ENCODE data around the gene PRDX5.

Gene PRDX5

GRCh38 chr11:64324692-64325469 is 7.0 kb downstream of the PRDX5 start:
- no peak for DNase-seq (ENCODE audit: low read depth)

- DNase-seq (ENCODE audit: low read depth), result no peak
These were observed 9.5 kb downstream of the PRDX5 start for GRCh38 chr11:64327375-64327774.

DNA sequence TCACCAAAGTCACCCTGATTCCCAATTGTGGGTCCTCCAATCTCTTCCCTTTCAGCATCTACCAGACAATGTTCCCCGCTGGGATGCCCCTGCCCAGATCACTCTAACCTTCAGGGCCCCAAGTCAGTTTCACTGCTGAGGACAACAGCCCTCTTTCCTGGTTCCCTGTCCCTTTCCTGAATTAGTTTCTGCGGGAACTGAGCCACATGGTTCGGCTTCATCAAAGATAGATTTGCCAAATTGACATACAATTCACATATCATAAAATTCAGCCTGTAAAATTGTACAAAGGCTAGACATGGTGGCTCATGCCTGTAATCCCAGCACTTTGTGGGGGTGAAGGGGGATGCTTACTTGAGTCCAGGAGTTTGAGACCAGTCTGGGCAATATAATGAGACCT is 10.1 kb downstream of the PRDX5 start:
- DNase-seq (ENCODE audit: low read depth), result no peak

- no peak for DNase-seq (ENCODE audit: low read depth)
These were observed 13.0 kb downstream of the PRDX5 start for GRCh38 chr11:64330888-64331287.

- peak; percentile 87 for DNase-seq (ENCODE audit: low read depth)
These were observed 13.8 kb downstream of the PRDX5 start for GRCh38 chr11:64331569-64332371.

- no peak for DNase-seq (ENCODE audit: low read depth)
These were observed 15.6 kb downstream of the PRDX5 start for GRCh38 chr11:64333556-64333955.

DNA sequence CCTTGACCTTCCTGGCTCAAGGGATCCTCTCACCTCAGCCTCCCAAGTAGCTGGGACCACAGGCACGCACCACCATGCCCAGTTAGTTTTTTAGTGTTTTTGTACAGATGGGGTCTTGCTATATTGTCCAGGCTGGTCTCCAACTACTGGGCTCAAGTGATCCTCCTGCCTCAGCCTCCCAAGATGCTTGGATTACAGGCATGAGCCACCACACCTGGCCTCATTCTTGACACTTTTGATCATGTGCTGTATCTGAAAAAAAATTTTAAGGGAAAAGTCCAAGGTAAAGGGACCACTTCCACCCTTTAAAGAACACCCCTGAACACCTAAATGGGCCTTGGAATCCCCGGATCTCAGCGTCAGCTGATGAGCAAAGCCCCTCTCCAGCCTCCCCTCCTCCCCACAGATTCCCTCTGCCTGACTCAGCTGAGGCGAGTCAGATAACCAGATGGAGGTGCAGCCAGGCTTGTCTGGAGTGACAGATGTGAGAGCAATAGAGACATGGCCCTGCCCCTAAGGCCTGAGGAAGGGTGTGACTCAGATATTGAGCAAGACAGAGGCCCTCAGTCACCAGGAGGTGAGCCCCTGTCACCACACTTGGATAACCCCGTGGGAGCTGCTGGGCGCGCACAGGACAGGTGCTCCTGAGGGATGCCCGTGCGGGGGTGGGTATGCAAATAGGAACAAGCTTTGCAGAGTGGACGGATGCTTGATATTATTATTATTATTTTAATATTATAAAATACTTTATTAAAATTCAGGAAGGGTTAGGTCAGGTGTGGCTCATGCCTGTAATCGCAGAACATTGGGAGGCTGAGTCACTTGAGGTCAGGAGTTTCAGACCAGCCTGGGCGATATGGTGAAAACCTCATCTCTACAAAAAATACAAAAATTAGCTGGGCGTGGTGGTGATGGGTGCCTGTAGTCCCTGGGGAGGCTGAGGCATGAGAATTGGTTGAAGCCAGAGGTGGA is 17.1 kb downstream of the PRDX5 start:
- peak; percentile 91 for DNase-seq (ENCODE audit: low read depth)

DNA sequence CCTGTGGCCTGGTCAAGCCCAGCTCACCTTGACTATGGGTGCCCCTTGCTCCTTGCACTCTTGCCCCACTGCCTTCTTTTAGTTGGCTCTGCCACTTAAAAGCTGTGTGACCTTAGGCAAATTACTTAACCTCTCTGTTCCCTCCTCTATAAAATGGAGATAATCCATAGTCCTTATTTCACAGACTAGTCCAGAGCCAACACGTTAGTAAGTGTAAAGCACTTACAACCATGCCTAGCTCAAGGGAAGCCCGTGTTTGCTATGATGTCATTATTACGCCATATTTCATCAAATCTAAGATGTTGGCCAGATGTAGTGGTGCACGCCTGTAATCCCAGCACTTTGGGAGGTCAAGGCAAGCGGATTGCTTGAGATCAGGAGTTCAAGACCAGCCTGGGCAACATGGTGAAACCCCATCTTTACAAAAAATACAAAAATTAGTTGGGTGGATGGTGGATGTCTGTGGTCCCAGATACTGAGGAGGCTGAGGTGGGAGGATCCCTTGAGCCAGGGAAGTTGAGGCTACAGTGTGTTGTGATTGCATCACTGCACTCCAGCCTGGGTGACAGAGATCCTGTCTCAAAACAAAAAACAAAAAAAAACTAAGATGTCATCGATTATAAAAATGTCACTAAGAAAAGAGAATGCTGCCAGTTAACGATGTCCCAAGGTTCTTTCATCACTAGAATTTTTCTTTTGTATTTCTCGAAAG is 19.8 kb downstream of the PRDX5 start:
- no peak for DNase-seq (ENCODE audit: low read depth)

- no peak for DNase-seq (ENCODE audit: low read depth)
These were observed 20.8 kb downstream of the PRDX5 start for GRCh38 chr11:64338716-64339115.

GRCh38 chr11:64339286-64339685 is 21.4 kb downstream of the PRDX5 start:
- no peak for DNase-seq (ENCODE audit: low read depth)

DNA sequence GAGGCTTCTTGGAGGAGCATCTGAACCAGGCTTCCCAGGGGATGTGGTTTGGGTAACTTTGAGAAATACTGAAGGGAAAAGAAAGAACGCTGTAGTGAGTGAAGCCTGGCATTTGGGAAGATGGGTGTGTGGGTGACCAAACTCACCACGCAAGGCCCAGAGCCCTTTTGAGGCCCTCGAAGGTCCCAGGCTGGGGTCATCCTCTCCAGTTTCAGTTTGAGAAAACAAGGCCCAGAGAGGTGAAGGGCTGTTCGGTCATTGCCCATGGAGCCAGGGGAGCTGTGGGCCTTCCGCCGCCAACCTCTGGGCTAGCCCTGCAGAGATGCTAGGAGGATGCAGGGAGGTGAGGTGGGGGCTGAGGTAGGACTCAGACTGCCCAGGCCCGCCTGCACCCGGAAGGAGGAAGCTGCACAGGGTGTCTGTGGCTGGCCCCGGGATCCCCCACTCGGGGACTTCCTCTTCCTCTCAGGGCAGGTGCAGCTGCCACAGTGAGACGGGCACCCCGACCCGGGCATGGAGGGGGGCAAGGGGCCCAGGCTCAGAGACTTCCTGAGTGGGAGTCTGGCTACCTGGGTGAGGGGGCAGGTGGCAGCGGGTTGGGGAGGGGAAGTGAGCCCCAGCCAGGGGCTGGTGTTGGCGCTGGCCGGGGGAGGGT is 22.0 kb downstream of the PRDX5 start, which contains the start of gene CCDC88B:
CCDC88B (plus strand) TSS at position 451 of the 655 bp plus-strand sequence; CDS start at position 514, 63 bp downstream.
- no peak for DNase-seq (ENCODE audit: low read depth)

DNA sequence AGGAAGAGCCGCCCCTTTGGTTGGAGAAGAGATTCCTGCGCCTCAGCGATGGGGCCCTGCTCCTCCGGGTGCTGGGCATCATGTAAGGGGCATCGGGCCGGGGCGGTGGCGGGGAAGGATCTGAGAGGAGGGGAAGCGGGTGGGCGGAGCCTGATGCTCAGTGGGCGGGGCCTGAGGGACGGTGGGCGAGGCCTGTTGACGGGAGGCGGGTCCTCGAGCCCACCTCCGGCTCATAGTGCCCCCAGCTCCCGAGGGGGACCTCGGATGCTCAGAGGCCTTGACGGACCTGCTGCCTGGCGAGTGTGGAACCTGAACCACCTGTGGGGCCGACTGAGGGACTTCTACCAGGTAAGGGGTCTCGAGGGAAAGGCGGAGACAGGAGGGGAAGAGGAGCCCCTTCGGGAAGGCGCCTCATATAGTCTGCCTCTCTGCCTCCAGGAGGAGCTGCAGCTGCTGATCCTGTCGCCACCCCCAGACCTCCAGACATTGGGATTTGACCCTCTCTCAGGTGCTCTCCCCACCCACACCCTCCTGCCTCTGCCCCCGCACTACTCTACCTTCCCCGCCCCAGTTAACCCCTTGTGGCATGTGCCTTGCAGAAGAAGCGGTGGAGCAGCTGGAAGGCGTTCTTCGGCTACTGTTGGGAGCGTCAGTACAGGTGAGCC is 22.9 kb downstream of the PRDX5 start:
- no peak for DNase-seq (ENCODE audit: low read depth)

- no peak for DNase-seq (ENCODE audit: low read depth)
These were observed 23.5 kb downstream of the PRDX5 start for GRCh38 chr11:64341429-64341828.

DNA sequence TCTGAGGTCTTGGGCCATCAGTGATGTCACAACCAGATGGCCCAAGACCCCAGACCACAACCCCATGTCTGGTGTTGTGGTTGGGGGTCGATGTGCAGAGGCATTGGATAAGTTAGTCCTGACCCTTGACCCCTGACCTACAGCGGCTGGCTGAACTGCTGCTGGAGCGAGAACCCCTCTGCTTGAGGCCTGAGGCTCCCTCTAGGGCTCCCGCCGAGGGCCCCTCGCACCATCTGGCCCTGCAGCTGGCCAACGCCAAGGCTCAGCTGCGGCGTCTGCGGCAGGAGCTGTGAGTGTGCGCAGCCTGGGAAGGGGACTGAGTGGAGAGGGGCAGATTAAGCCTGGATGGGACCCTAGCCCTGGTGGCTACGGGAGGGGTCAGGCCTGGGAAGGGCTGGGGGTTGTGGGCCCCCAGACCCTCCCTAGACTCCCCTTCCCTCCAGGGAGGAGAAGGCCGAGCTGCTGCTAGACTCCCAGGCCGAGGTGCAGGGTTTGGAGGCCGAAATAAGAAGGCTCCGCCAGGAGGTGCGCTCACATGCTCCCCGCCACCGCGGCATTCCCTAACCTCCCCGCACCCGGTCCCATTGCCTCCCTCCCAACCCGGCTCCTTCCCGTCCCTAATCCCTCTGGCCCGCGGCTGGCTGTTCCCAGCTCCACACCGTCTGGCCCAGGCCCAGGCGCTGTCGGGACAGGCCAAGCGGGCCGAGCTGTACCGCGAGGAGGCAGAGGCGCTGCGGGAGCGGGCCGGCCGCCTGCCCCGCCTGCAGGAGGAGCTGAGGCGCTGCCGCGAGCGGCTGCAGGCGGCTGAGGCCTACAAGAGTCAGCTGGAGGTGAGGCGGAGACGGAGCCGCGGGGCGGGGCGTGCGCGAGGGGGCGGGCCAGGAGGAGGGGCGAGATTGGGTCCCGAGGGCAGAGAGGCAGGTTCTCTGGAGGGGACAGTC is 24.2 kb downstream of the PRDX5 start:
- DNase-seq (ENCODE audit: low read depth), result peak; percentile 62

GRCh38 chr11:64342869-64343745 is 25.2 kb downstream of the PRDX5 start:
- no peak for DNase-seq (ENCODE audit: low read depth)

GRCh38 chr11:64343767-64344559 is 26.0 kb downstream of the PRDX5 start:
- no peak for DNase-seq (ENCODE audit: low read depth)

- no peak for DNase-seq (ENCODE audit: low read depth)
These were observed 26.9 kb downstream of the PRDX5 start for GRCh38 chr11:64344787-64345186.
